ENCODE results near the gene PIP4K2C. TPM values are rescaled to one million over a fixed set of nuclear protein-coding genes. Genes with fewer than 3 reads are reported as not detected.

Gene PIP4K2C
- total RNA-seq, 1 experiment from 2014 or later, result 37.1 TPM

DNA sequence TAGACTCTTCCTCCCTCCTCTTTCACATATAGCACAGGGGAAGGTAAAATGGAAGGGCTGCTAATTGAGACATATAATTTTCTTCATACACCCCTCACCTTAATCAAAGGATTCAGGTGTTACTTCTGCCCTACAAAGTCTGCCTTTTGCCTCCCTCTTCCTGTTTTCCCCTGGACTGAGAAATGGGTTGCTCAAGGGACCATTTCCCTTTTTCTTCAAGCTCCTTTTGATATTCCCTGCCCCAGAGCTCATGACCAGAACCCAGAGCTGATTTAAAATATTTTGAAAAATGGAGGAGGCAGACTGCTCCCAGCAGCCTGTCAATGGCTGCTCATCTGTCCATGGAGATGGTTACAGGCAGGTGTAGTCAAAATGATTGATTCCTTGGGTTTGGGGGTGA lies 6.3 kb upstream of the PIP4K2C start:
- H3K9me3 ChIP-seq (ENCODE audit: control insufficient read depth, low read depth, low read length), result no peaks in the 10 kb centered on the region
- H2BK15ac ChIP-seq (ENCODE audit: low read depth, low read length), result no peak overlapping the region
- no peak overlapping the region for H2BK12ac ChIP-seq (ENCODE audit: insufficient read length, low read depth, low read length)
- no peaks in the 10 kb centered on the region for H3K23me2 ChIP-seq (ENCODE audit: insufficient read length, low read depth, low read length, poor library complexity, severe bottlenecking)
- H3K4ac ChIP-seq (ENCODE audit: low read depth, low read length), result no peak overlapping the region
- H4K91ac ChIP-seq (ENCODE audit: insufficient read length, low read depth, low read length), result no peak overlapping the region
- H2AK5ac ChIP-seq (ENCODE audit: insufficient read length, low read length), result no peak overlapping the region
- H3K4me3 Mint-ChIP-seq, result no peak overlapping the region
- H3K18ac ChIP-seq (ENCODE audit: insufficient read length, low read depth, low read length), result no peak overlapping the region
- H3K9ac ChIP-seq (ENCODE audit: extremely low read depth, insufficient read length, low read length), result no peak overlapping the region
- H3K79me1 ChIP-seq (ENCODE audit: insufficient read depth, low read depth, low read length, poor library complexity, severe bottlenecking), result no peaks in the 10 kb centered on the region
- no peak overlapping the region for H2BK5ac ChIP-seq (ENCODE audit: insufficient read length, low read length)
- H3K9me3 Mint-ChIP-seq, result no peaks in the 10 kb centered on the region
- TF ChIP-seq, protein P1, sequence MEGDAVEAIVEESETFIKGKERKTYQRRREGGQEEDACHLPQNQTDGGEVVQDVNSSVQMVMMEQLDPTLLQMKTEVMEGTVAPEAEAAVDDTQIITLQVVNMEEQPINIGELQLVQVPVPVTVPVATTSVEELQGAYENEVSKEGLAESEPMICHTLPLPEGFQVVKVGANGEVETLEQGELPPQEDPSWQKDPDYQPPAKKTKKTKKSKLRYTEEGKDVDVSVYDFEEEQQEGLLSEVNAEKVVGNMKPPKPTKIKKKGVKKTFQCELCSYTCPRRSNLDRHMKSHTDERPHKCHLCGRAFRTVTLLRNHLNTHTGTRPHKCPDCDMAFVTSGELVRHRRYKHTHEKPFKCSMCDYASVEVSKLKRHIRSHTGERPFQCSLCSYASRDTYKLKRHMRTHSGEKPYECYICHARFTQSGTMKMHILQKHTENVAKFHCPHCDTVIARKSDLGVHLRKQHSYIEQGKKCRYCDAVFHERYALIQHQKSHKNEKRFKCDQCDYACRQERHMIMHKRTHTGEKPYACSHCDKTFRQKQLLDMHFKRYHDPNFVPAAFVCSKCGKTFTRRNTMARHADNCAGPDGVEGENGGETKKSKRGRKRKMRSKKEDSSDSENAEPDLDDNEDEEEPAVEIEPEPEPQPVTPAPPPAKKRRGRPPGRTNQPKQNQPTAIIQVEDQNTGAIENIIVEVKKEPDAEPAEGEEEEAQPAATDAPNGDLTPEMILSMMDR (conservative IDR thresholded peaks at IDR 0.05), result no peak
- no peak overlapping the region for H3K14ac ChIP-seq (ENCODE audit: insufficient read depth, low read length)
- peak overlapping the region in 1 of 3 experiments; percentile 49; a peak in 1 of 7 replicates for H3K27ac Mint-ChIP-seq
- H3K27me3 ChIP-seq (ENCODE audit: insufficient read depth, low read length), result no peaks in the 10 kb centered on the region
- no peaks in the 10 kb centered on the region for H3K27me3 Mint-ChIP-seq (ENCODE audit: low read depth)
- H4K8ac ChIP-seq (replicated peaks; ENCODE audit: insufficient read length, low read depth, low read length), result no peak overlapping the region
- H4K5ac ChIP-seq (ENCODE audit: insufficient read length, low read depth, low read length), result no peak overlapping the region
- H3T11ph ChIP-seq (ENCODE audit: low read length), result no peak overlapping the region
- H3K79me2 ChIP-seq (ENCODE audit: insufficient read depth, low read length), result no peaks in the 10 kb centered on the region
- H4K20me1 ChIP-seq (ENCODE audit: control insufficient read depth, insufficient read depth, insufficient read length), result no peaks in the 10 kb centered on the region
- no peak overlapping the region for H2BK120ac ChIP-seq (ENCODE audit: low read depth, low read length, poor library complexity, severe bottlenecking)
- DNase-seq, result no peak
- H3K23ac ChIP-seq (ENCODE audit: insufficient read length, low read depth, low read length), result no peak overlapping the region
- H3K4me2 ChIP-seq (ENCODE audit: insufficient read depth, insufficient read length, low read length), result no peak overlapping the region
- no peak overlapping the region for H2AFZ ChIP-seq (ENCODE audit: low read length)
- peaks cover 0 to 2% of the 10 kb centered on the region in 2 experiments; a peak in 1 of 4 replicates for H3K4me1 Mint-ChIP-seq
- H3K4me1 ChIP-seq (ENCODE audit: insufficient read depth, low read length), result no peaks in the 10 kb centered on the region
- no peak overlapping the region for H2BK20ac ChIP-seq (ENCODE audit: low read depth, low read length, poor library complexity, severe bottlenecking)
- no peak overlapping the region for H3K56ac ChIP-seq (ENCODE audit: insufficient read length, low read depth, low read length)
- H3K27ac ChIP-seq (ENCODE audit: insufficient read length, low read depth, low read length), result no peak overlapping the region
- peaks cover 12 to 38% (median 28%) of the 10 kb centered on the region in 3 experiments for H3K36me3 Mint-ChIP-seq (ENCODE audit: insufficient read depth in 1 of 3, low read depth in 3 of 3)

All from H9 (cell line).